Measurements from ENCODE around the gene ADM2. TPM values are rescaled to one million over a fixed set of nuclear protein-coding genes. Genes with fewer than 3 reads are reported as not detected.

Gene ADM2
- total RNA-seq, 3 donors from 2014 or later (not counting 1 experiment from before 2014, with no cell fraction given): 0.26 to 2.5 (median 1.5) TPM

DNA sequence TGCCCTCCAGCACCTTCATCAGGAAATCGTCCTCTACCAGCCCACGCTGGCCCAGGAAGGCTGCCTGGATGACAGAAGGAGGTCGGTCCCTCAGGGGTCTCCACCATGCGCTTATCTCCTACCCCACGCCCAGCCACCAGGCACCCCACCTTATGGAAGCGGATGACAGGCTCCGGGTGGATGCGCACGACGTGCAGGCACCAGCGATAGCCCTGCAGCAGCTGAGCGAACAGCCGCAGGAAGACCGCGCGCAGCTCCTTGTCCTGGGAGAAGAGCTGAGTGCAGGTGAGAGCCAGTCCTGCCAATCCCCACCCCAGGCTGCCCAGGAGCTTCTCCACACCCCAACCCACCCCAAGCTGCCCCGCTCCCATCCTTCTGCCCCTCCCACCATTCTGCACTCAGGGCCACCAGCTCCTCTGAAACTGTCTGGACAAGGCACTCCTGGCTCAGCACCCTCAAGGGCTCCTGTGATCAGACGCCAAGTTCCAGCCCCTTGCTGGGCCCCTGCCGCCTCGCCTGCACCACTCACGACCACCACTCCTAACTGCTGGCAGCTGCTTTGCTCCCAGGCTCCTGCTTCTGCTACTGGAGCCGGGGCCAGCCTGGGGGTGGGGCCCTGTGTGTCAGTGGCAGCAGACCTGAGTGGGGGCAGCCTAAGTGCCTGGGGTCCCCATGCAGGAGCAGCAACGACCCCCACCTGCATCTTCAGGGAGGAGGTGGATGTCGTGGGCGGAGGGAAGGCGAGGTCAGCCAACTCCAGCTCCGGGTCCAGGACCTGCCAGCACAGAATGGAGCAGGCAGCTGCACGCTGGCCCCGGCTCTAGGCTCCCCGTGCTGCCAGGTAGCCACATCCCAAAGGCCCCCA lies 16.0 kb upstream of the ADM2 start:
- intact Hi-C loops (cut with micrococcal nuclease): no loop called here
- Mint-ChIP-seq H3K27ac (no peak overlapping the region), H3K4me1 (peaks cover 15 to 36% of the 10 kb centered on the region in 2 donors), H3K36me3 (no peaks in the 10 kb centered on the region), H3K4me3 (no peak overlapping the region), H3K9me3 (no peaks in the 10 kb centered on the region), H3K27me3 (ENCODE audit: low read depth in 2 of 2) (no peaks in the 10 kb centered on the region)
- no peak for ATAC-seq
- DNase-seq: no peak
- 97% methylated on average over 30 of the region's 30 CpGs for WGBS (ENCODE audit: insufficient coverage)
- peaks cover 27% of the 10 kb centered on the region for H3K4me1 ChIP-seq (ENCODE audit: control insufficient read depth, insufficient read depth, low read length)
- peaks cover 74% of the 10 kb centered on the region for H3K36me3 ChIP-seq (ENCODE audit: control insufficient read depth, insufficient read depth, low read length)
- H3K27ac ChIP-seq (ENCODE audit: low read length): no peak overlapping the region
- no peaks in the 10 kb centered on the region for H3K27me3 ChIP-seq (ENCODE audit: control insufficient read depth, insufficient read depth, low read length)
- TF ChIP-seq, protein P1, sequence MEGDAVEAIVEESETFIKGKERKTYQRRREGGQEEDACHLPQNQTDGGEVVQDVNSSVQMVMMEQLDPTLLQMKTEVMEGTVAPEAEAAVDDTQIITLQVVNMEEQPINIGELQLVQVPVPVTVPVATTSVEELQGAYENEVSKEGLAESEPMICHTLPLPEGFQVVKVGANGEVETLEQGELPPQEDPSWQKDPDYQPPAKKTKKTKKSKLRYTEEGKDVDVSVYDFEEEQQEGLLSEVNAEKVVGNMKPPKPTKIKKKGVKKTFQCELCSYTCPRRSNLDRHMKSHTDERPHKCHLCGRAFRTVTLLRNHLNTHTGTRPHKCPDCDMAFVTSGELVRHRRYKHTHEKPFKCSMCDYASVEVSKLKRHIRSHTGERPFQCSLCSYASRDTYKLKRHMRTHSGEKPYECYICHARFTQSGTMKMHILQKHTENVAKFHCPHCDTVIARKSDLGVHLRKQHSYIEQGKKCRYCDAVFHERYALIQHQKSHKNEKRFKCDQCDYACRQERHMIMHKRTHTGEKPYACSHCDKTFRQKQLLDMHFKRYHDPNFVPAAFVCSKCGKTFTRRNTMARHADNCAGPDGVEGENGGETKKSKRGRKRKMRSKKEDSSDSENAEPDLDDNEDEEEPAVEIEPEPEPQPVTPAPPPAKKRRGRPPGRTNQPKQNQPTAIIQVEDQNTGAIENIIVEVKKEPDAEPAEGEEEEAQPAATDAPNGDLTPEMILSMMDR (IDR thresholded peaks at IDR 0.05): no peak
- H3K4me3 ChIP-seq (ENCODE audit: low read length): no peak overlapping the region
- H3K9me3 ChIP-seq (ENCODE audit: control insufficient read depth, insufficient read depth, low read length): no peaks in the 10 kb centered on the region

GRCh38 chr22:50467341-50467740 lies 14.0 kb upstream of the ADM2 start:
- H3K4me1 Mint-ChIP-seq: peaks cover 24 to 56% of the 10 kb centered on the region in 2 donors
- no peaks in the 10 kb centered on the region for H3K36me3 Mint-ChIP-seq
- Histone ChIP-seq H3K36me3 (ENCODE audit: control insufficient read depth, insufficient read depth, low read length) (peaks cover 57% of the 10 kb centered on the region), H3K4me1 (ENCODE audit: control insufficient read depth, insufficient read depth, low read length) (peaks cover 47% of the 10 kb centered on the region), H3K27ac (ENCODE audit: low read length) (no peak overlapping the region), H3K9me3 (ENCODE audit: control insufficient read depth, insufficient read depth, low read length) (no peaks in the 10 kb centered on the region), H3K4me3 (ENCODE audit: low read length) (no peak overlapping the region), H3K27me3 (ENCODE audit: control insufficient read depth, insufficient read depth, low read length) (no peaks in the 10 kb centered on the region)
- ATAC-seq (no peak), DNase-seq (no peak)
- WGBS (ENCODE audit: insufficient coverage): 88% methylated on average over 20 of the region's 24 CpGs
- TF ChIP-seq, protein P1 (IDR thresholded peaks at IDR 0.05): no peak
- H3K27me3 Mint-ChIP-seq (ENCODE audit: low read depth in 2 of 2): no peaks in the 10 kb centered on the region
- intact Hi-C loops (cut with micrococcal nuclease): no loop called here
- H3K4me3 Mint-ChIP-seq: no peak overlapping the region
- H3K9me3 Mint-ChIP-seq: no peaks in the 10 kb centered on the region
- H3K27ac Mint-ChIP-seq: peak overlapping the region; percentile 50 to 78

DNA sequence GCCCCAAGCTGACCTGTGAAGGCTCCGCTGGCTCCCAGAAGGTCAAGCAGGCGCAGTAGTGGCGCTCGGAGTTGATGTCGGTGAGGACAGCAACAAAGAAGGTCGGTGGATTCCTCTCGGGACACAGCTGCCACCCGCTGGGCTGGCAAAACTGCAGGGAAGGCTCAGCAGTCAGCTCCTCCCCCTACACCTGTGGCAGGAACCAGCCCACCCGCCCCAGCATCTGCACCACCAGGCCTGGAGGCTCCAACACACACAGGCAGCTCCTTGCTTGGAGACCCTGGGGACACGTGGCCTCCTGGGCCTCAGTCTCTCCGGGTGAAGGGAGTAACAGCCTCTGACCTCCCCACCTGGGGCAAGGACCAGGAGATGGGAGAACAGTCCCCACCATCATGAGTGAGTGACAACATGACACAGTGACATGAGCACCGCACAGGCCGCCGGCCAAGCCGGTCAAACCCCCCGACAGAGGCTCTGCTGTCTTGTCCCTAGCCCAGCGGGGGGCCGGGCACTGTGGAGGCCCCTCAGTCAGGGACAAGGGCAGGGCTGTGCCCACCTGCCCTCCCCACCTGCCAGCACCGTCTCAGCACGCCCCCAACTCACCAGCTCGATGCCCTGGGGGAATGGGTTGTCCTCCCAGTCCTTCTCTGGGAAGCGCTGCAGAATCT lies 13.4 kb upstream of the ADM2 start:
- H3K4me1 Mint-ChIP-seq: peaks cover 27 to 62% of the 10 kb centered on the region in 2 donors
- no peaks in the 10 kb centered on the region for H3K36me3 Mint-ChIP-seq
- DNase-seq: no peak
- H3K27me3 Mint-ChIP-seq (ENCODE audit: low read depth in 2 of 2): no peaks in the 10 kb centered on the region
- peaks cover 53% of the 10 kb centered on the region for H3K4me1 ChIP-seq (ENCODE audit: control insufficient read depth, insufficient read depth, low read length)
- TF ChIP-seq, protein P1 (IDR thresholded peaks at IDR 0.05): no peak
- H3K36me3 ChIP-seq (ENCODE audit: control insufficient read depth, insufficient read depth, low read length): peaks cover 54% of the 10 kb centered on the region
- H3K27me3 ChIP-seq (ENCODE audit: control insufficient read depth, insufficient read depth, low read length): no peaks in the 10 kb centered on the region
- WGBS (ENCODE audit: insufficient coverage): 87% methylated on average over 22 of the region's 22 CpGs
- H3K27ac ChIP-seq (ENCODE audit: low read length): peak overlapping the region; percentile 1
- H3K4me3 Mint-ChIP-seq: no peak overlapping the region
- intact Hi-C loops (cut with micrococcal nuclease): no loop called here
- H3K9me3 ChIP-seq (ENCODE audit: control insufficient read depth, insufficient read depth, low read length): no peaks in the 10 kb centered on the region
- H3K4me3 ChIP-seq (ENCODE audit: low read length): no peak overlapping the region
- H3K27ac Mint-ChIP-seq: peak overlapping the region; percentile 80 to 91
- no peak for ATAC-seq
- H3K9me3 Mint-ChIP-seq: no peaks in the 10 kb centered on the region
